ENCODE measurements around the gene VSIG10L.

The VSIG10L gene

GRCh38 chr19:51365211-51365964 is 23.4 kb upstream of the VSIG10L start:
- peak in 1 of 2 experiments; percentile 31 for DNase-seq

GRCh38 chr19:51364200-51365106 is 22.5 kb upstream of the VSIG10L start:
- DNase-seq: no peak

- DNase-seq: no peak
Measured at GRCh38 chr19:51361239-51361638, 19.3 kb upstream of the VSIG10L start.

- DNase-seq: no peak
Measured at GRCh38 chr19:51359294-51359693, 17.4 kb upstream of the VSIG10L start.

- DNase-seq: no peak
Measured at GRCh38 chr19:51357952-51358351, 16.0 kb upstream of the VSIG10L start.

DNA sequence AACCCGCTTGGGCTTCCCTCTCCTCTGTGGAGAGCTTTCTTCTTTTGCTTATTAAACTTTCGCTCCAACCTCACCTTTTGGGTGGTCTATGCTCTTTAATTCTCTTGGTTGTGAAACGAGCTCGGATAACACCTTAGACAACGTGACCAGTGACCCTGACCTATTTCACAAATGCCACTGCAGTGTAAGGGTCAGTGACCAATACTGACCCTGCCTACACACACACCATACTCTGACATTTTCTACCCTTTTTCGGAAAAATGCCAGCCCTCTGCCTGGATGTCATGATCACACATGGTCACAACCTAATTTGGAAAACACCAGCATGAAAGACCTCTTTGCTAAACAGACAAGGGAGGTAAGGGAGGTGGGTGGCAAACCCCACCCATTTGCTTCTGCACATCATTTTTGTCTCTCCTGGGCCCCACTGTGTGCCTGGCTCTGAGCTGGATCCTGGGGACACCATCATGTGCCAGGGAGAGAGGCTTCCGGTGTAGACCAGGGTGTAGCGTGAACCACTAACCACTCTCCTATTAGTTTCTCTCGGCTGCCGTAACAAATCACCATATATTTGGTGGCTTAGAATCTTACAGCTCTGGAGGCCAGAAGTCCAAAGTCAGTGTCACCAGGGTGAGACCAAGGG is 14.3 kb upstream of the VSIG10L start:
- no peak for DNase-seq

GRCh38 chr19:51354742-51355148 is 12.8 kb upstream of the VSIG10L start:
- no peak for DNase-seq

DNA sequence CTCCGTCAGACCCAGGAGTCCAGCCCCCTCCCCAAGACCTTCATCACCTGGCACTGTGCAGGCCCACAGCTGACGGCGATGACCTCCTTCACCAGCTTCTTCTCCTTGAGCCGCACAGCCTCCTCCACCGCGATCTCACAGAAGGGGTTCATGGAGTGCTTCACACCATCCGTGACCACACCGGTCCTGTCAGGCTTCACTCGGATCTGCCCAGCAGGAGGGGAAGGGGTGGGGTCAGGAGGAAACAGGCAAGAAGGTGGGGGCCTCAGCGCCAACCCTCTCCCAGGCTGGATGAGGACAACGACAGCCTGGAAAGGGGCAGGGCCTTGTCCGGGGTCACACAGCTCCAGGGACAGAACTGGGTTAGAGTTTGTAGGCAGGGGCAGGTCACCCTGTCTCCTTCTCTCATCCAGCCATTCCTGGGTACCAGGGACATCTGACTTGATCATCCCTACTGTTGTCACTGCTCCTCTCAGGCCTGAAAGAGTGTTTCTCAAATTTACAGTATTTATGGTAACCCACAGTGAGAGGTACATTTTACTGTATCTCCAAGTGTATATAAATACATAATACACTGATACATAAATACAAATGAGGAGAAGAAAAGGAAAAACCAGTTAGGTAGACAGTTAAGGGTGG is 12.3 kb upstream of the VSIG10L start:
- DNase-seq: no peak

- no peak for DNase-seq
Measured at GRCh38 chr19:51352783-51353360, 10.9 kb upstream of the VSIG10L start.

DNA sequence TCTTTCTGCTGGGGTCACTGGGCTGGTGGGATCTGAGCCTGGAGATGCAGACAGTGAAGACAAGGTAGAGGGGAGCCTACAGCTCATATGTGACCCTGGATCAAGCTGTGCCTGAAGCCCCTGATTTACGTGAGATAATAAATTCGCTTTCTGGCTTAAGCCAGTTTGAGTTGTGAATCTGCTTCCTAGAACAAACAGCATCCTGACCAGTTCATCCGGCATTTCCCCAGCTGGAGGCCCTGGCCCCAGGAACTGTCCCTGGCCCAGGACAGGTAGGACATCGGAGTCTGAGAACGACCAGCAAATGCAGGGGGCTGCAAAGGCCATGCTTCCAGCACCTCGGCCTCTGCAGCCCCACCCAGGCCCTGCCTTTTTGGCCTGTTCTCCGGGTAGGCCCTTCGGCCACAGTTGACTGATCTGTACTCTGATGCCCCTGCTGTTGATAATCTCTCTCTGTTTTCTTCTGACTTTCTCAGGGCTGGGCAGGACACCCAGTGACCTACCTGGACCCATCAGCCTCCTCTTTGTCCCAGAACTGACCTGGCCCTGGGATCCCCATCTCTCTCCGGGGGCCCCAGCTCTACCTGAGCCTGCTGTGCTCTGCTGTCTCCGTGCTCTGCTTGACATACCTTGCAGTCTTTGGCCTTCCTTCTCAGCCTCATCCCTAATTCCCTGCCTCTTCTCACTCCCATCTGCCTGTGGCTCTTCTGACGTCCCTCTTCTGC is 9.5 kb upstream of the VSIG10L start:
- no peak for DNase-seq

GRCh38 chr19:51347209-51347928 is 5.4 kb upstream of the VSIG10L start:
- DNase-seq: no peak

GRCh38 chr19:51346742-51347141 is 4.8 kb upstream of the VSIG10L start:
- no peak for DNase-seq

DNA sequence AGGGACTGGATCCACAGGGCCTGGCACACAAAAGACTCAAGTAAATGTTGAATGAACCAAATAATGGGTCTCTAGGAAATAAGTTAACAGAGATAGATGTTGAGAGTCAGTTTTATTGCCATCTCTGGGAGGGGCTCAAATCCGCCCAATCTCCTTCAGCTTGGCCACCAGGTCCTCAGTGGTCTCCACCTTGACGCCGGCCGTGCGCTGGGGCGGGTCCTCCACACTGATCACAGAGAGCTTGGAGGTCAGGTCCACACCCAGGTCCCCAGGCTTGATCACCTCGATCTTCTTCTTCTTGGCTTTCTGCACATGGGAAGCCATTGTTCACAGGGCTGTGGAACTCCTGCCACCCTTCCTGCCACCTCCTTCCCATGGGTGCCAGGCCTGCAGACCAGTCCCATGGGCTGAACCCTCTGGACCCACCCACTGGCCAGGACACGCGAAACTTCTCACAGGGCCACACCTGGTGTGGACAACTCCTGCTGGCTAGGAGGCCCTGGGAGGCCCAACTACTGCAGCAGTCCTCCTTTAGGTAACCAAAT is 3.2 kb upstream of the VSIG10L start:
- DNase-seq: no peak

DNA sequence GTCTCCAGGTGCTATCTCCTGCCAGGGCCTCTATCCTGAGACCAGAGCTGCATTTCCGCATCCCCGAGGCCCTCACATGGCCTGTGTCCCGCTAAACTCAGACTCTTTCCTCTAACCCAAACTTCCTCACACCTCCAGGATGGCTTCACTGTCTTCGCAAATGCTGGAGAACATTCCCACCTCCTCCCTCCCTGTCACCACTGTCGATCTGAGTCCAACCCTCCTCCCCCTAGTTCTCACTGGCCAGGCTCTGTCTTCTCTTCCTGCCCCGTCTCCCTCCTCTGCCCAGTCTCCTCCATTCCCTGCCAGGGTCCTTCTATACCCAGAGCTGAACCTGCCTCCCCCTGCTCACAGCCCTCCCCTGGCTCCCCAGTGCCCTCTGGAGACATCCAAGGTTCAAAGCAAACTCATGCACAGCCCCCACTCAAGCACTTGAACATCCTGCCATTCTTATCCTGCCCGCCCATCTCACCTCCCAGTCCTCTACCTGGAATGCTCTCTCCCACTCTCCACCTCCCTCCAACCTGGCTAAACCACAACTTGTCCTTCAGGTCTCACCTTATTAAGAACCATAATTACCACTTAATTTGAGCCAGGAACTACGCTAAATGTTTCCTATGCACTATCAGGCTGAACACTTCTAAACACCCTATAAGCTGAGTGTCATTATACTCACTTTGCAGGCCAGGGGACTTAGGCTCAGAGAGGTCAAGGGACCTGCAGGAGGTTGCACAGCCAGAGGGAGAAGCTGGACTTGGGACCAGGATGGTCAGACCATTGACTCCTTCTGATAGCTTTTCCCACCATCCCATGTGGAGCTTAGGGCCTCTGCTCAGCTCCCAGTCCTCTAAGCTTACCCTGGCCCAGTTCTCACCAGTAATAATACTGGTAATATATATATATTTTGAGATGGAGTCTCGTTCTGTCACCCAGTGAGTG is 961 bp upstream of the VSIG10L start:
- no peak for DNase-seq

DNA sequence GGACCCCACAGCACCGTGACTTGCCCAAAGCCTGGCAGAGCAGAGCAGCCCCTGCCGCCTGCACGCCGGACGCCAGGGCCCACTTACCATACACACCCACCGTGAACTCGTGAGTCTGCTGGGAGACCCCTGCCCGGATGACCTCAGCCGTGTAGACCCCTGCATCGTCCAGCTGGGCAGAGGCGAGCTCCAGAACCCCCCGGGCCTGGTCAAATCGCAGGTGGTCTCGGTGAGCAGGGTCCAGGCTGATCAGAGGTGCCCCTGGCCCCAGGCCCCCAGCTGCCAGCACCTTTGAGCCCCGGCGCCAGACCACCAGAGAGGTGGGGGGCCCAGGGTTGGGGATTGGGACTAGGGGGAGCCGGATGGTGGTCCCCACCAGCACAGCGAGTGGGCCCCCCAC is 873 bp downstream of the VSIG10L start:
- DNase-seq: no peak

- peak; percentile 90 to 98 for DNase-seq
Measured at GRCh38 chr19:51339687-51340656, 2.0 kb downstream of the VSIG10L start.

- peak in 1 of 2 experiments; percentile 74 for DNase-seq
Measured at GRCh38 chr19:51339313-51339686, 2.6 kb downstream of the VSIG10L start.

- DNase-seq: peak; percentile 79 to 95
Measured at GRCh38 chr19:51338563-51339312, 3.2 kb downstream of the VSIG10L start.

Measured in NCI-H526 (cell line).